LNCAP (cell line): ENCODE results near the gene RPL21.

ENCODE experiments used
- TF ChIP-seq, protein P1 (sequence below): fragments of 450-650 bp; IDR thresholded peaks from 2 replicates; pipeline ENCODE4 v1.5.1; 2017; ENCODE audit warnings: mild to moderate bottlenecking

The RPL21 gene

GRCh38 chr13:27250833-27251165, 559 bp upstream of the RPL21 start:
- TF ChIP-seq, protein P1, sequence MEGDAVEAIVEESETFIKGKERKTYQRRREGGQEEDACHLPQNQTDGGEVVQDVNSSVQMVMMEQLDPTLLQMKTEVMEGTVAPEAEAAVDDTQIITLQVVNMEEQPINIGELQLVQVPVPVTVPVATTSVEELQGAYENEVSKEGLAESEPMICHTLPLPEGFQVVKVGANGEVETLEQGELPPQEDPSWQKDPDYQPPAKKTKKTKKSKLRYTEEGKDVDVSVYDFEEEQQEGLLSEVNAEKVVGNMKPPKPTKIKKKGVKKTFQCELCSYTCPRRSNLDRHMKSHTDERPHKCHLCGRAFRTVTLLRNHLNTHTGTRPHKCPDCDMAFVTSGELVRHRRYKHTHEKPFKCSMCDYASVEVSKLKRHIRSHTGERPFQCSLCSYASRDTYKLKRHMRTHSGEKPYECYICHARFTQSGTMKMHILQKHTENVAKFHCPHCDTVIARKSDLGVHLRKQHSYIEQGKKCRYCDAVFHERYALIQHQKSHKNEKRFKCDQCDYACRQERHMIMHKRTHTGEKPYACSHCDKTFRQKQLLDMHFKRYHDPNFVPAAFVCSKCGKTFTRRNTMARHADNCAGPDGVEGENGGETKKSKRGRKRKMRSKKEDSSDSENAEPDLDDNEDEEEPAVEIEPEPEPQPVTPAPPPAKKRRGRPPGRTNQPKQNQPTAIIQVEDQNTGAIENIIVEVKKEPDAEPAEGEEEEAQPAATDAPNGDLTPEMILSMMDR, result no peak

DNA sequence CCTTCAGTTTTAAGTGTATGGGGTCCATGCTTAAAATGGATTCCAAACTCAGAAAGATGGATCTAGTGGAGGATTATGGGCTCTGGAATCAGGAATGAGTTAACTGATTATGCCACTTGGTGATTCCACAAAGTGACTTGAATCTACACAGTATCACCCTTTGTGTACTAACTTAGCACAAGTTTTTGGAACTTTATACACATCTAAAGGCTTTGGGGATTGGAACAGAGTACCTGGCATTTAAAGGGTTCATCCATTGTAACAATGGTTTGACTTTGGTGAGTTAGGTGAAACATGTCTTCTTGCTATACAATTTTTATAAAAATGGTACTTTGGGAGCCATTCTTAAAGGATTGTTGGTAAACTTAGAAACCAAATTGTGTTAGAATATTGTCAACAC, 1.1 kb downstream of the RPL21 start:
- TF ChIP-seq, protein P1, result no peak

DNA sequence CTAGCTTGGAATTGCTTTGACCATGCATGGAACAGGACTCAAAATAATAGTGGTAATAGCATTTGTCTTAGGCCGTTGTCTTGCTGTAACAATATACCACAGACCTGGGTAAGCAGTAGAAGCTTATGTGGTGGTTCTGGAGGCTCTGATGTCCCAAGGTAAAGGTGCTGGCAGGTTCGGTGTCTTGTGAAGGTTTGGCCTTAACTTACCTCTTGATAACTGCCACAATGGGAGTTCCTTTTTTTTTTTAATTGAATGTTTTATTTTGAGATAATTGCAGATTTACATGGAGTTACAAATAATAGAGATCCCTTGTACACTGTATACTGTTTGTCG, 5.8 kb downstream of the RPL21 start:
- TF ChIP-seq, protein P1, result no peak

- TF ChIP-seq, protein P1, result no peak
Measured at GRCh38 chr13:27257648-27258253, 6.4 kb downstream of the RPL21 start.

DNA sequence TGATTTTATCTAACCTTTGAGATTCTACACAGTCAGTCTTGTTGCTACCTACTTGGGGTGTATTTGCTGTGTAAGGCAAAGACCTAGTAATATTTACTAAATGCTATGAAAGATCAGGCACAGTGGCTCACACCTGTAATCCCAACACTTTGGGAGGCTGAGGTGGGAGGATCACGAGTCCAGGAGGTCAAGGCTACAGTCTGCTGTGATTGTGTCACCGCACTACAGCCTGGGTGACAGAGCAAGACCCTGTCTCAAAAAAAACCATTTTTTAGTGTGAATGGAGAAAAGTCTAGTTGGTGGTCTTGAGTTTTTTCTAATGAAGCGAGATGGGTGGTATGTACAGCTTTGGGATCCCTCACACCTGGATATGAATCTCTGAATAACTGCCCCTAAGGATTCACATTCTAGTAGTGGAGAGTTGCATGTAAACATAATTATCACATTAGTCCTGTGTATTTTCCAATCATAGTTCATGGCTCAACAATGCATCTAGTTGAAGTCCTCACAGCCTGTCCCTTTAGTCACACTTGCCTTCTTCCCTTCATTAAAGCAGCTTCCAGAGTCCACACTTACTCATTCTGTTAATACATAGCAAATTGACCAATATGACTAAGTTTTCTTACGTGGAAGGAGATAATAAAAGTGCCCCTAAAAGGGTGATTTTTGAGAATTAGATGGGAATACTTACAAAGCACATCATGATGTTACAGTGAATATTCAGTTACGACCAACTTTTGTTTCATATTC, 7.5 kb downstream of the RPL21 start:
- TF ChIP-seq, protein P1, result no peak

DNA sequence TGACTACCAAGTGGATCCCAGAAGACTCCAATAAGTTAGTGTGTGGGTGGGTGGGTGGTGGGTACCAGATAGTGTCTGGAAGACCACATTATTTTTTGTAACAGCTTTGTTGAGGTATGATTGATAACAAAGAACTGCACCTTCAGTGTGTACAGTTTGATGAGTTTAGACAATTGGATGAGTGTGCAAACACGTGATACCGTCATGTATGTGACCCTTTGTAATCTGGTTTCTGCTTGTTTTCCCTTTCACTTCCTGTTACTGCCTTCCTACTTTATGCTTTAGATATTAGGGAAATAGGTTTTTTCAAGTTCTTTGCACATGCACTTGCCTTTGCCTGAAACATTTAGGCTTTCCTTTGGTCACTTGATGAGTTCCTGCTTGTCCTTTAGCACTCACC, 8.5 kb downstream of the RPL21 start:
- TF ChIP-seq, protein P1, result no peak

DNA sequence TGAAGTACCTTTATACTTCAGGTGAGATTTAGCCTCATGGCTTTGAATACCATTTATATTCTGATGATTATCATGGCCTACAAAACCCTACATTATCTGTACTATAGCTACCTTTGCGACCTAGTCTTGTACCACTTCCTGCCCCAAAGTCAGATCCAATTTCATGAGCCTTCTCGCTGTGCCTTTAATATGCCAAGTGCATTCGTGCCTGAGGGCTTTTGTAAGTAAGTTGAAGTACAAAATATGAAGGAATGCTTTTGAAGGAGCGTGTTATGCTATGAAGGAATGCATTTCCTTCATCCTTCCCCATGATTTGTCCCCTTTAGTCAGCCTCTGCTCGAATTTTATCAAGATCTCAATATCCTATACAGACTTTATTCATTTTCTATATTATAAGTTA, 10.0 kb downstream of the RPL21 start:
- TF ChIP-seq, protein P1, result no peak
